GM10266 (cell line): Measurements from ENCODE around the gene KIAA0825.
"Not testable (repeated sequence)": the region's sequence is repeated elsewhere in the genome, so short reads cannot be mapped to it uniquely, and the experiment has no call there.

Source experiments
- DNase-seq: peaks from one replicate; pipeline ENCODE4 v3.0.0; 2012; ENCODE audit errors: extremely low spot score
- CTCF ChIP-seq: IDR thresholded peaks from 2 replicates; pipeline ENCODE4 v1.5.1; 2012; ENCODE audit warnings: mild to moderate bottlenecking, low read depth; ENCODE audit not compliant: control insufficient read depth, insufficient read depth; ENCODE audit errors: missing control alignments

The KIAA0825 gene

DNA sequence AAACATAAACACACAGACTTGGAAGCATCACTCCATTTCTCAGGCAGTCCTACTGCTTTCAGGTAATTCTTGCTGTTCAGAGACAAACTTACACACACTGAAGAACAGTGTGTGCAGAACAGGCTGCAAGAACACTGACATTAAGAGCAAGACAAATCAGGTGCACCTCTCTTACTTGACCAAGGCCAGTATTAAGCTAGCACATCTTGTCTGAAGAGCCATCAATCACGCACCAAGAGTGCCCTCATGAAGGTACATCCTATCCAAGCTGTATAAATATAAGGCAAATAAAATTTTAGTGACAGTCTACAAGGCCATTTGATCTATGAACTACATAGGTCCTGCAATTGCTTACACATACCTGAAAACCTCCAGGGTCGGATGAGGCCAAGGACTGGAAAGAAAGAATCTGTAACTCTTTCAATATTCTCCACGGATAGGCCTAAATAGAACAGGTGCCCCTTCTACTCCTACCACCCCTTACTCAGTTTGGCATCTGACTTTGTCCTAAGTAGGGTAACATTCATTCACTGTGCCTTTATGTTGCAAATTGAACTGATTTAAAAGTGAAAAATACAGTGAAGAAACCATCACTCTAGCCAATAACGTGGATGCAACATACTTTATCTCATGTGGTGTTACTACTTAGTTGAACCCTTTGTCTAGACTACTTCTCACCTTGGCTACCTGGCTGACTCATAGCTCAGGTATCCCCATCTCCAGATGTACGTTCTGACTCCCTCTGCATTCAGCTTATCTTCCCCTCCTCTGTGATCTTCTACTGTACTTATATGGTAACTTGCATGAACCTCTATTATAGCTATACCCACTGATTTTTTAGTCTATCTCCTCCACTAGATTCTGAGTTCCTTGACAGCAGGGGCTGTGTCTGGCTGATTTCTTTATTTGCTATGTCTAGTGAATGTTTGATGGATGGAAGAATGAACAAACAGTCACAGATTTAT lies 256.3 kb downstream of the KIAA0825 start:
- TF ChIP-seq CTCF, result no peak
- no peak for DNase-seq

GRCh38 chr5:94361161-94361560 lies 257.2 kb downstream of the KIAA0825 start:
- no peak for DNase-seq
- TF ChIP-seq CTCF, result no peak

- TF ChIP-seq CTCF, result no peak
- no peak for DNase-seq
Measured at GRCh38 chr5:94360382-94361130, 257.8 kb downstream of the KIAA0825 start.

DNA sequence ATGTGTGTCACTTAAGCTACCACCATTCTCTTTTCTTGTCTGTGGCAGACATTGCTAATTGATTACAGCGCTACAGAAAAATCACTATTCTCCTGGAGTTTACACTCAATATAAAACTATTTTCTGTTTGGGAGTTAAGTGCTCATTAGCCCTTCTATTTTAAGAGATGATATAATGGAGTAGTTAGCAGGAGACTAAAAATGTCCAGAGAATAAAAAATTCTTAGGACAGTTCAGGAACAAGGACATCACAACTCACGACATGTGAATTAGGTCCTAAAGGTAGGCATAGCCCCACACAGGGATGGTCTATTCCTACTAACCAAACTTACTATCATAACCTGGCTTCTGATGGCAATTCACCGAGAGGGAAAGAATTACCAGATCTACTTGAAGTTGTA lies 258.5 kb downstream of the KIAA0825 start:
- DNase-seq, result no peak
- TF ChIP-seq CTCF, result no peak

- no peak for DNase-seq
- TF ChIP-seq CTCF, result no peak
Measured at GRCh38 chr5:94355811-94356210, 262.6 kb downstream of the KIAA0825 start.

DNA sequence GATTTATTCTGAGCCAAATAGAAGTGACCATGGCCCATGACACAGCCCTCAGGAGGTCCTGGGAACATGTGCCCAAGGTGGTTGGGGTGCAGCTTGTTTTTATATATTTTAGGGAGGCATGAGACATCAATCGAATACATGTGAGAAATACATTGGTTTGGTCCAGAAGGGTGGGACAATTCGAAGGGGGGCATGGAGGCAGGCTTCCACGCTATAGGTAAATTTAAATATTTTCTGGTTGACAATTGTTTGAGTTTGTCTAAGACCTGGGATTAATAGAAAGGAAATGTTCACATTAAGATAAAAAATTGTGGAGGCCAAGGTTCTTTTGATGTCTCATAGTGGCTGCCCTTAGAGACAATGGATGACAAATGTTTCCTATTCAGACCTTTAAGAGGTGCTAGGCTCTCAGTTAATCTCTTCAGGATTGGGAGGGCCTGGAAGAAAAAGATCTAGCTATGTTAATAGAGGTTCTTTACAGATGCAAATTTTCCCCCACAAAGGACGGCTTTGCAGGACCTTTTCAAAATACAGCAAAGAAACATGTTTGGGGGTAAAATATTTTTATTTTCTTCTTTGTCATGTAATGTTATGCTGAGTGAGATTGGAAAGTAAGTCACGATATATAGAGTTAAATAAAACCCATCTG lies 263.4 kb downstream of the KIAA0825 start:
- DNase-seq, result not testable (repeated sequence)

- no peak for TF ChIP-seq CTCF
- no peak for DNase-seq
Measured at GRCh38 chr5:94353605-94354004, 264.8 kb downstream of the KIAA0825 start.
